Measurements from ENCODE around the gene CCT7. TPM values are rescaled to one million over a fixed set of nuclear protein-coding genes. Genes with fewer than 3 reads are reported as not detected.
A peak's percentile ranks its signal among the peaks of the same experiment; 100 is the strongest.

Gene CCT7
- total and polyA plus RNA-seq, 2 donors (not counting 3 experiments of a cell fraction or from before 2014, with no cell fraction given), result 343 to 362 TPM

GRCh38 chr2:73212098-73212447 lies 22.0 kb upstream of the CCT7 start:
- BruUV-seq (replicated peaks), result no TSS peak
- Histone ChIP-seq H2AFZ (ENCODE audit: low read depth, low read length) (no peak overlapping the region), H3K27ac (ENCODE audit: insufficient read depth, low read depth, low read length) (no peak overlapping the region), H3K4me3 (replicated peaks in 1 of 3; ENCODE audit: insufficient read depth in 1 of 3, low read depth in 1 of 3, low read length in 3 of 3) (no peak overlapping the region), H3K36me3 (ENCODE audit: control insufficient read depth in 2 of 2, extremely low read depth in 1 of 2, insufficient read depth in 2 of 2, low read length in 2 of 2) (no peaks in the 10 kb centered on the region), H3K9ac (replicated peaks; ENCODE audit: extremely low read depth, insufficient read depth, low read length) (no peak overlapping the region), H3K9me3 (replicated peaks; ENCODE audit: control insufficient read depth, insufficient read depth, low read length) (no peaks in the 10 kb centered on the region), H4K20me1 (replicated peaks; ENCODE audit: control insufficient read depth, extremely low read depth, insufficient read depth, low read length) (no peaks in the 10 kb centered on the region), H3K4me2 (ENCODE audit: insufficient read depth, low read length) (no peak overlapping the region), H3K9me1 (replicated peaks; ENCODE audit: control insufficient read depth, extremely low read depth, insufficient read depth, low read length) (no peaks in the 10 kb centered on the region), H3K79me2 (ENCODE audit: control insufficient read depth, insufficient read depth, low read length) (peaks cover 15% of the 10 kb centered on the region), H3K27me3 (ENCODE audit: control insufficient read depth in 2 of 2, insufficient read depth in 2 of 2, low read length in 2 of 2) (peaks cover 0 to 5% of the 10 kb centered on the region in 2 experiments), H3K4me1 (ENCODE audit: control insufficient read depth, extremely low read depth, insufficient read depth, low read length) (peaks cover 9% of the 10 kb centered on the region)
- POLR2A ChIA-PET, result no interaction called here
- intact Hi-C loops (cut with micrococcal nuclease) (loop anchor here (1.0 kb wide), 2 partner anchors 127 to 320 kb away; no protein-coding TSS in a partner anchor), dilution Hi-C loops (cut with MboI; ENCODE audit: extremely low pct_ligation_motif_present, low sequenced_read_pairs) (no loop called here)
- no peak for DNase-seq (ENCODE audit: low read depth, low spot score)
- CTCF ChIA-PET, result interaction anchor here (0.6 to 4.2 kb wide), 38 partner anchors 8 to 350 kb away, joined by 3 to 100 read pairs (median 5); partner anchors contain the start of genes CCT7, EMX1, NOTO and PRADC1
- no peak for TF ChIP-seq GATA2 (IDR thresholded peaks at IDR 0.05; ENCODE audit: insufficient read depth, insufficient read length, low read depth, low read length)
- no peak for TF ChIP-seq MAX (IDR thresholded peaks at IDR 0.05; ENCODE audit: insufficient read depth, insufficient read length)
- no peak for FAIRE-seq

GRCh38 chr2:73212448-73213176 lies 21.5 kb upstream of the CCT7 start:
- DNase-seq (ENCODE audit: low read depth, low spot score), result peak; percentile 77
- H3K27ac ChIP-seq (ENCODE audit: insufficient read depth, low read depth, low read length), result no peak overlapping the region

More at GRCh38 chr2:73212448-73213176, 21.5 kb upstream of the CCT7 start:
- dilution Hi-C loops (cut with MboI; ENCODE audit: extremely low pct_ligation_motif_present, low sequenced_read_pairs) (no loop called here), intact Hi-C loops (cut with micrococcal nuclease) (loop anchor here (1.0 kb wide), 2 partner anchors 127 to 320 kb away; no protein-coding TSS in a partner anchor)
- Histone ChIP-seq H3K4me3 (replicated peaks in 1 of 3; ENCODE audit: insufficient read depth in 1 of 3, low read depth in 1 of 3, low read length in 3 of 3) (no peak overlapping the region), H3K9me1 (replicated peaks; ENCODE audit: control insufficient read depth, extremely low read depth, insufficient read depth, low read length) (no peaks in the 10 kb centered on the region), H3K9me3 (replicated peaks; ENCODE audit: control insufficient read depth, insufficient read depth, low read length) (no peaks in the 10 kb centered on the region), H3K4me1 (ENCODE audit: control insufficient read depth, extremely low read depth, insufficient read depth, low read length) (peaks cover 9% of the 10 kb centered on the region), H3K79me2 (ENCODE audit: control insufficient read depth, insufficient read depth, low read length) (peaks cover 16% of the 10 kb centered on the region), H3K36me3 (ENCODE audit: control insufficient read depth in 2 of 2, extremely low read depth in 1 of 2, insufficient read depth in 2 of 2, low read length in 2 of 2) (no peaks in the 10 kb centered on the region), H3K27me3 (ENCODE audit: control insufficient read depth in 2 of 2, insufficient read depth in 2 of 2, low read length in 2 of 2) (peaks cover 0 to 5% of the 10 kb centered on the region in 2 experiments), H3K4me2 (ENCODE audit: insufficient read depth, low read length) (no peak overlapping the region), H2AFZ (ENCODE audit: low read depth, low read length) (no peak overlapping the region), H3K9ac (replicated peaks; ENCODE audit: extremely low read depth, insufficient read depth, low read length) (no peak overlapping the region), H4K20me1 (replicated peaks; ENCODE audit: control insufficient read depth, extremely low read depth, insufficient read depth, low read length) (no peaks in the 10 kb centered on the region)
- POLR2A ChIA-PET, result no interaction called here
- CTCF ChIA-PET, result interaction anchor here (0.6 to 4.2 kb wide), 38 partner anchors 8 to 350 kb away, joined by 3 to 100 read pairs (median 5); partner anchors contain the start of genes CCT7, EMX1, NOTO and PRADC1
- peak; percentile 83 for FAIRE-seq
- TF ChIP-seq MAX (IDR thresholded peaks at IDR 0.05; ENCODE audit: insufficient read depth, insufficient read length) (no peak), GATA2 (IDR thresholded peaks at IDR 0.05; ENCODE audit: insufficient read depth, insufficient read length, low read depth, low read length) (no peak), CTCF (IDR thresholded peaks at IDR 0.05; ENCODE audit: extremely low read depth in 1 of 2, insufficient read depth in 1 of 2, low read depth in 1 of 2, low read length in 2 of 2) (peak; percentile 96 to 99)
- BruUV-seq (replicated peaks), result no TSS peak

Data from endothelial cell of umbilical vein (primary cell).